Liver (tissue), 2 donors: ENCODE results near the gene RASSF8.

Experiments used
- CTCF ChIP-seq: fragments of 150-350 bp; IDR thresholded peaks from 2 replicates; pipeline ENCODE4 v1.5.1; 2017; ENCODE audit warnings: improper control_type of control experiment, low read depth, low read length; ENCODE audit not compliant: missing input control
- TF ChIP-seq, protein P1 (sequence below): IDR thresholded peaks from 2 replicates; pipeline ENCODE4 v1.6.1; 2016; ENCODE audit warnings: antibody characterized with exemption
- donor health status: healthy.

GRCh38 chr12:26090836-26091510, 132.5 kb downstream of the RASSF8 start:
- TF ChIP-seq CTCF = no peak
- TF ChIP-seq, protein P1, sequence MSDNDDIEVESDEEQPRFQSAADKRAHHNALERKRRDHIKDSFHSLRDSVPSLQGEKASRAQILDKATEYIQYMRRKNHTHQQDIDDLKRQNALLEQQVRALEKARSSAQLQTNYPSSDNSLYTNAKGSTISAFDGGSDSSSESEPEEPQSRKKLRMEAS = no peak
